K562 (cell line): ENCODE data around the gene RHOB. TPM values are rescaled to one million over a fixed set of nuclear protein-coding genes. Genes with fewer than 3 reads are reported as not detected.

Source experiments
- ATAC-seq: fragments of 200-7000 bp; cut with Tn5 transposase; 3 replicates; pipeline ENCODE4 v1.9.1; 2020; ENCODE audit warnings: moderate library complexity
- BruUV-seq: library from RNA; stranded (reverse); fragments of 400-500 nt; replicated peaks from 2 replicates; lab custom pipeline; 2021; lab: Mats Ljungman, UMichigan
- CTCF ChIA-PET: fragments of 300-600 bp; formaldehyde crosslinking; extraction: SDS; loops from one replicate; lab custom pipeline; 2021; ENCODE audit warnings: low intra/inter-chr PET ratio; lab: Yijun Ruan, JAX
- POLR2A ChIA-PET: fragments of 300-600, 350-650 bp; sonication (Branson Sonifier 250); formaldehyde crosslinking; extraction: SDS; loops from one replicate; lab custom pipeline; 2021; ENCODE audit warnings: antibody characterized with exemption, inconsistent platforms; lab: Yijun Ruan, JAX
- DNase-seq, 4 experiments: peaks; one replicate each; pipeline versions ENCODE4 v3.0.0 to v3.0.0-alpha.2; 2011 to 2018; ENCODE audit warnings: low spot score in 3 of 4, mixed read lengths in 3 of 4; ENCODE audit errors: extremely low read depth in 1 of 4
- FAIRE-seq: peaks from 2 replicates; lab custom pipeline; 2011; peaks lifted over from hg19 to GRCh38; lab: Jason Lieb, UNC
- H2AFZ ChIP-seq: 2 replicates; pipeline ENCODE4 v1.6.0; 2011; ENCODE audit warnings: low read depth, low read length, control low read depth, inconsistent platforms
- H3K27ac ChIP-seq: fragments of 200-600 bp; 3 replicates; pipeline ENCODE4 v1.8.0; 2011; ENCODE audit warnings: low read depth, mild to moderate bottlenecking, control low read depth, inconsistent platforms, low read length, moderate library complexity, mixed read lengths; ENCODE audit errors: extremely low read depth
- H3K27me3 ChIP-seq, 2 experiments: fragments of 300-600 bp in 1 of 2; 2 replicates in 1 of 2; 3 replicates in 1 of 2; pipeline versions ENCODE4 v1.6.0 to v1.8.0; 2011; ENCODE audit warnings: inconsistent platforms in 2 of 2, low read length in 2 of 2, mild to moderate bottlenecking in 1 of 2, mixed read lengths in 1 of 2, moderate library complexity in 1 of 2; ENCODE audit not compliant: control insufficient read depth in 2 of 2, insufficient read depth in 2 of 2
- H3K36me3 ChIP-seq: fragments of 300-600 bp; 3 replicates; pipeline ENCODE4 v1.8.0; 2011; ENCODE audit warnings: mild to moderate bottlenecking, low read length, inconsistent platforms; ENCODE audit not compliant: control insufficient read depth, insufficient read depth
- H3K4me1 ChIP-seq, 2 experiments: fragments of 200-600 bp in 1 of 2; replicated peaks in 1 of 2; 2 replicates in 1 of 2; 3 replicates in 1 of 2; pipeline versions ENCODE4 v1.5.1 to v1.8.0; 2011; ENCODE audit warnings: inconsistent platforms in 2 of 2, low read length in 2 of 2, mild to moderate bottlenecking in 1 of 2, mixed read lengths in 1 of 2, moderate library complexity in 1 of 2; ENCODE audit not compliant: control insufficient read depth in 2 of 2, insufficient read depth in 2 of 2
- H3K4me2 ChIP-seq: 2 replicates; pipeline ENCODE4 v1.6.1; 2011; ENCODE audit warnings: low read length, control low read depth, inconsistent platforms, mixed read lengths; ENCODE audit not compliant: insufficient read depth
- H3K4me3 ChIP-seq: fragments of 200-600 bp; sonication (generic), shearing (Covaris generic); 2 replicates; pipeline ENCODE4 v1.5.1; 2016; ENCODE audit warnings: control low read depth, inconsistent platforms
- H3K79me2 ChIP-seq: fragments of 200-600 bp; 3 replicates; pipeline ENCODE4 v1.8.0; 2011; ENCODE audit warnings: low read length, inconsistent platforms; ENCODE audit not compliant: control insufficient read depth, insufficient read depth
- H3K9ac ChIP-seq, 2 experiments: 2 replicates each; pipeline versions ENCODE4 v1.6.0 to v1.6.1; 2011; ENCODE audit warnings: low read depth in 2 of 2, low read length in 2 of 2, control low read depth in 1 of 2, inconsistent platforms in 1 of 2, mild to moderate bottlenecking in 1 of 2, mixed read lengths in 1 of 2; ENCODE audit not compliant: insufficient read depth in 1 of 2
- H3K9me1 ChIP-seq: one replicate; pipeline ENCODE4 v1.6.0; 2011; ENCODE audit warnings: inconsistent platforms, mild to moderate bottlenecking, low read length, moderate library complexity; ENCODE audit not compliant: control insufficient read depth, insufficient read depth
- H3K9me3 ChIP-seq: replicated peaks from 2 replicates; pipeline ENCODE4 v1.5.1; 2011; ENCODE audit warnings: low read depth, low read length, inconsistent platforms; ENCODE audit not compliant: control insufficient read depth, insufficient read depth
- H4K20me1 ChIP-seq: replicated peaks from 2 replicates; pipeline ENCODE4 v1.6.1; 2011; ENCODE audit warnings: low read length, inconsistent platforms, mixed read lengths; ENCODE audit not compliant: control insufficient read depth, insufficient read depth
- BCL6 ChIP-seq: fragments of 250-450 bp; sonication (Bioruptor Pico); IDR thresholded peaks from 2 replicates; pipeline ENCODE4 v1.4.0; 2020
- PHB ChIP-seq: fragments of 250-450 bp; sonication (Bioruptor Pico); IDR thresholded peaks from 2 replicates; pipeline ENCODE4 v1.5.0; 2021
- ZBTB8A ChIP-seq: fragments of 450-650 bp; IDR thresholded peaks from 2 replicates; pipeline ENCODE4 v1.6.1; 2018; ENCODE audit warnings: mild to moderate bottlenecking, moderate library complexity; ENCODE audit not compliant: partially characterized antibody
- WGBS: fragments of 100-300 bp; shearing (Covaris generic); methylation state at CpG from one replicate; pipeline ENCODE4 v1.1.6; 2016; ENCODE audit warnings: low coverage, mixed read lengths; ENCODE audit not compliant: insufficient coverage; ENCODE audit errors: missing lambda C conversion rate; 5-methylcytosine and 5-hydroxymethylcytosine counted together
- in situ Hi-C: fragments of 300-500 bp; cut with MboI; formaldehyde crosslinking; loops from 4 replicates; pipeline ENCODE4 v1.15.0; 2018; ENCODE audit warnings: inconsistent platforms, mixed read lengths
- intact Hi-C: fragments of 100-400 bp; cut with micrococcal nuclease; formaldehyde crosslinking; loops from 2 replicates; pipeline ENCODE4 v1.14.2; 2022
- polyA plus RNA-seq, 8 experiments: library from polyadenylated mRNA; depleted of rRNA in 4 of 8; stranded (reverse) in 5 of 8; unstranded in 3 of 8; fragments of >200 nt; fragmentation: Nextera tagmentation in 2 of 8; fragmentation: Illumina TruSeq in 1 of 8; extraction: Ambion mirVana in 2 of 8; extraction: Trizol in 1 of 8; gene quantifications; 2 replicates each; pipeline versions ENCODE4 v1.2.1 to v1.2.3, GENCODE V29; 2011 to 2014; ENCODE audit warnings: inconsistent platforms in 1 of 8, missing spikeins in 1 of 8
- total RNA-seq, 7 experiments: library from RNA; depleted of rRNA in 6 of 7; stranded (reverse); fragments of >200 nt in 6 of 7; fragmentation: Illumina TruSeq in 2 of 7; extraction: Trizol in 2 of 7; gene quantifications; 2 replicates each; pipeline versions ENCODE4 v1.2.1 to v1.2.3, GENCODE V29; 2011 to 2021; ENCODE audit warnings: low replicate concordance in 1 of 7
- TF ChIP-seq, protein P1 (sequence below): fragments of 250-450 bp; sonication (Bioruptor Pico); IDR thresholded peaks from 2 replicates; pipeline ENCODE4 v1.6.1; 2021; ENCODE audit warnings: mild to moderate bottlenecking

RHOB gene
- total and polyA plus RNA-seq, 9 of the 15 experiments (the other 6 are each of a cell fraction or from before 2014, with no cell fraction given) = 0.07 to 4.8 (median 1.1) TPM

DNA sequence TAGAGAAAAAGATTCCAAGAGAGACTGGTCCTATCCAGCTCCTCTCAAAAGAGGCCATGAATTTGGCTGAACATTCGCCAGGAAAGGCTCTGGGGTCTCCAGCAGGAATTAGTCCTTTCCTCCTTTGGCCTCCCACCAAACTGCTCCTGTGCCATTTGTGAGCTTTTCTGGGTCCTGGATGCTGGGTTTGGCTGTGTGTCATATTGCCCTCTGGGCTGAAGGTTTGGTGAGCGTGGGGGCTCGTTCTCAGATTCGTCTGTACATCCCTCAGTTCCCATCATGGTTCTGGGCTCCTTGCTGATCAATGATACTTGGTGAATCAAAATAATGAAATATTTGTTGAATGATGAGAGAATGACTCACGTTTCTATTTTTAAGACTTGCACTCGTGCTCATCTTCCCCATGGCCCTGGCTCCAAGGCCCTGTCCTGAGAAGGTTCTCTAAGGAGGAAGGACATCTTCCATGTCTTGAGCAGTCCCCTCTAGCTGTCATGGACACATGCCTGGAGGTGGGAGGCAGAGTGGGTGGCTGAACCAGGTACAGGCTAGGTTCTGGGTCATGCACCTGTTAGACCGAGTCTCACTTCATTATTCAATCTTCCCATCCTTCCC is 47.8 kb upstream of the RHOB start:
- ChIA-PET CTCF (interaction anchor here (0.7 kb wide), 1 partner anchor 211 kb away, joined by 3 read pairs; no protein-coding TSS in a partner anchor), POLR2A (interaction anchor here (0.7 to 0.8 kb wide), 2 partner anchors 12 to 25 kb away, joined by 3 read pairs; no protein-coding TSS in a partner anchor)
- in situ Hi-C loops = no loop called here
- no peaks in the 10 kb centered on the region for H3K36me3 ChIP-seq
- no peak overlapping the region for H3K4me2 ChIP-seq
- no peak for ATAC-seq
- FAIRE-seq = no peak
- intact Hi-C loops = loop anchor here (5.0 kb wide), 1 partner anchor 38 kb away; no protein-coding TSS in a partner anchor
- no TSS peak for BruUV-seq
- peaks cover 16 to 44% of the 10 kb centered on the region in 2 experiments for H3K27me3 ChIP-seq
- H2AFZ ChIP-seq = no peak overlapping the region
- 0% methylated on average over 7 of the region's 7 CpGs for WGBS
- H3K9me3 ChIP-seq = no peaks in the 10 kb centered on the region
- peaks cover 2% of the 10 kb centered on the region for H3K9me1 ChIP-seq
- no peak overlapping the region for H3K27ac ChIP-seq
- no peaks in the 10 kb centered on the region for H3K79me2 ChIP-seq
- no peaks in the 10 kb centered on the region for H4K20me1 ChIP-seq
- TF ChIP-seq, protein P1, sequence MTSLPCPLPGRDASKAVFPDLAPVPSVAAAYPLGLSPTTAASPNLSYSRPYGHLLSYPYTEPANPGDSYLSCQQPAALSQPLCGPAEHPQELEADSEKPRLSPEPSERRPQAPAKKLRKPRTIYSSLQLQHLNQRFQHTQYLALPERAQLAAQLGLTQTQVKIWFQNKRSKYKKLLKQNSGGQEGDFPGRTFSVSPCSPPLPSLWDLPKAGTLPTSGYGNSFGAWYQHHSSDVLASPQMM = no peak
- TF ChIP-seq PHB (no peak), ZBTB8A (no peak)
- H3K4me3 ChIP-seq = no peak overlapping the region
- no peaks in the 10 kb centered on the region for H3K4me1 ChIP-seq
- H3K9ac ChIP-seq = no peak overlapping the region
- DNase-seq = no peak

GRCh38 chr2:20400306-20400705 is 46.6 kb upstream of the RHOB start:
- ChIA-PET CTCF (no interaction called here), POLR2A (interaction anchor here (0.8 kb wide), 1 partner anchor 11 kb away, joined by 3 read pairs; no protein-coding TSS in a partner anchor)
- Histone ChIP-seq H3K27ac (no peak overlapping the region), H2AFZ (no peak overlapping the region), H4K20me1 (no peaks in the 10 kb centered on the region), H3K4me2 (no peak overlapping the region), H3K27me3 (peaks cover 15 to 41% of the 10 kb centered on the region in 2 experiments), H3K9me1 (peaks cover 2% of the 10 kb centered on the region), H3K9ac (no peak overlapping the region), H3K79me2 (no peaks in the 10 kb centered on the region), H3K9me3 (no peaks in the 10 kb centered on the region), H3K4me1 (no peaks in the 10 kb centered on the region), H3K4me3 (no peak overlapping the region), H3K36me3 (no peaks in the 10 kb centered on the region)
- in situ Hi-C loops (no loop called here), intact Hi-C loops (no loop called here)
- no peak for TF ChIP-seq BCL6
- no peak for FAIRE-seq
- BruUV-seq = no TSS peak
- ATAC-seq = no peak
- WGBS = 9% methylated on average over 1 of the region's 1 CpG
- DNase-seq = no peak
